ENCODE measurements around the gene SNX8. TPM values are rescaled to one million over a fixed set of nuclear protein-coding genes. Genes with fewer than 3 reads are reported as not detected.

SNX8 gene
- total and polyA plus RNA-seq, 9 of the 15 experiments (the other 6 are each of a cell fraction or from before 2014, with no cell fraction given), result 2.7 to 51.6 (median 16.9) TPM

GRCh38 chr7:2247141-2247995, 66.9 kb downstream of the SNX8 start (continued):
- TF ChIP-seq RAD21 (CRISPR knock-in tag; conservative IDR thresholded peaks at IDR 0.05 in 1 of 2, IDR thresholded peaks at IDR 0.05 in 1 of 2), result peak; percentile 44 to 75; a peak in 3 of 4 replicates
- no peak for TF ChIP-seq MXD1 (CRISPR knock-in tag; IDR thresholded peaks at IDR 0.05; ENCODE audit: borderline replicate concordance, poor library complexity, severe bottlenecking)
- no peak for TF ChIP-seq PTTG1 (tag; IDR thresholded peaks at IDR 0.05; ENCODE audit: low read depth)
- peak; percentile 55; the same call in 1 of the 2 replicates for TF ChIP-seq RB1 (IDR thresholded peaks at IDR 0.05; ENCODE audit: low read depth)
- no peak for TF ChIP-seq ZNF217 (CRISPR knock-in tag; IDR thresholded peaks at IDR 0.05)
- TF ChIP-seq ZBTB33 (CRISPR knock-in tag; IDR thresholded peaks at IDR 0.05), result 0 out of 2 replicates have a peak, but pooled peaks have one; percentile 18
- 0 out of 2 replicates have a peak, but pooled peaks have one; percentile 15 for TF ChIP-seq ELF2 (CRISPR knock-in tag; IDR thresholded peaks at IDR 0.05)
- 0 out of 4 replicates have a peak, but pooled peaks of 1 of the 2 experiments have one; percentile 30 for TF ChIP-seq MAZ (CRISPR knock-in tag; conservative IDR thresholded peaks at IDR 0.05 in 1 of 2, IDR thresholded peaks at IDR 0.05 in 1 of 2)
- no peak for TF ChIP-seq MAFF (IDR thresholded peaks at IDR 0.05; ENCODE audit: low read length)
- no peak for TF ChIP-seq ZBED1 (IDR thresholded peaks at IDR 0.05)
- TF ChIP-seq ZNF280B (CRISPR knock-in tag; IDR thresholded peaks at IDR 0.05), result no peak

Measured in K562 (cell line).